DLD1 (cell line): ENCODE results near the gene RDH14.

Experiments
- in situ Hi-C: cut with HindIII; loops from 2 replicates; pipeline ENCODE4 v1.10.0; 2017; ENCODE audit warnings: low sequenced_read_pairs

RDH14 gene

GRCh38 chr2:18522484-18523146 is 37.8 kb downstream of the RDH14 start:
- in situ Hi-C loops: loop anchor here (25.0 kb wide), 2 partner anchors 110 to 840 kb away; partner anchors contain the start of gene OSR1

- in situ Hi-C loops: loop anchor here (25.0 kb wide), 2 partner anchors 108 to 842 kb away; partner anchors contain the start of gene OSR1
Observed at GRCh38 chr2:18520451-18521425, 39.7 kb downstream of the RDH14 start.

DNA sequence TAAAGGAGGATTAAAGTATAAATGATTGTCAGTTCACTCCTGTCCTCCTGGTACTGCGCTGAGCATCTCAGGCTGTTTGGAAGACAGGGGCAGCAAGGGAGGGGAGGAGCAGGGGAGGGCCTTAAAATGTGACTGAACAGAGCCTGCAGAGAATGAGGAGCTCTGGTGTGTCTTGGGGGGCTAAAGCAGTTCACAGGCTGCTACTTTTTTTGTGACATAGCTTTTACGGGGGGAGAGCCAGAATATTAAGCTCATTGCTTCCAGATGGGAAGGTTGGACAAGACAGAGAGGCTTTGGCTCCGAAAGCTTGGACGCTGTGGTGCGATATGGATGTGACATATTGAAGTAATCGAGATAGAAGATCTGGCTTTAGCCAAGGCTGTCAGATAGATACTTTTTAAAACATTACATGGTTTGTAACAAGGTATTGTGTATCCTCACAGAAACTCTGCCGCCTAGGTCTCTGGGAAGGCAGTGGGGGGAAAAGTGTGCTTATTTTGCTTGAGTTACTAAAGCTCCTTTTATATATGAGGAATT is 40.5 kb downstream of the RDH14 start:
- in situ Hi-C loops: loop anchor here (25.0 kb wide), 2 partner anchors 108 to 842 kb away; partner anchors contain the start of gene OSR1

GRCh38 chr2:18518116-18519111 is 42.0 kb downstream of the RDH14 start:
- in situ Hi-C loops: loop anchor here (25.0 kb wide), 2 partner anchors 106 to 844 kb away; partner anchors contain the start of gene OSR1

DNA sequence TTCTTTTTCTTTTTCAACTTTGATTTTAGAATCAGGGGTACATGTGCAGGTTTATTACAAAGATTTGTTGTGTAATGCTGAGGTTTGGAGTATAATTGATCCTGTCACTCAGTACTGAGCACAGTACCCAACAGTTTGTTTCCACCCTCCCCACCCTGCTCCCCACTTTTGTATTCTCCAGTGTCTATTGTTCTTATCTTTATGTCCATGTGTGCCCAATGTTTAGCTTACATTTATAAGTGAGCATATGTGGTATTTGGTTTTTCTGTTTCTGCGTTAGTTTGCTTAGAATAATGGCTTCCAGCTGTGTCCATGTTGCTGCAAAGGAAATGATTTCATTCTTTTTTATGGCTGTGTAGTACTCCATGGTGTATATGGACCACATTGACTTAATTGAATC is 43.1 kb downstream of the RDH14 start:
- in situ Hi-C loops: loop anchor here (25.0 kb wide), 2 partner anchors 105 to 845 kb away; partner anchors contain the start of gene OSR1

- in situ Hi-C loops: loop anchor here (25.0 kb wide), 2 partner anchors 104 to 846 kb away; partner anchors contain the start of gene OSR1
Observed at GRCh38 chr2:18516112-18516511, 44.3 kb downstream of the RDH14 start.

DNA sequence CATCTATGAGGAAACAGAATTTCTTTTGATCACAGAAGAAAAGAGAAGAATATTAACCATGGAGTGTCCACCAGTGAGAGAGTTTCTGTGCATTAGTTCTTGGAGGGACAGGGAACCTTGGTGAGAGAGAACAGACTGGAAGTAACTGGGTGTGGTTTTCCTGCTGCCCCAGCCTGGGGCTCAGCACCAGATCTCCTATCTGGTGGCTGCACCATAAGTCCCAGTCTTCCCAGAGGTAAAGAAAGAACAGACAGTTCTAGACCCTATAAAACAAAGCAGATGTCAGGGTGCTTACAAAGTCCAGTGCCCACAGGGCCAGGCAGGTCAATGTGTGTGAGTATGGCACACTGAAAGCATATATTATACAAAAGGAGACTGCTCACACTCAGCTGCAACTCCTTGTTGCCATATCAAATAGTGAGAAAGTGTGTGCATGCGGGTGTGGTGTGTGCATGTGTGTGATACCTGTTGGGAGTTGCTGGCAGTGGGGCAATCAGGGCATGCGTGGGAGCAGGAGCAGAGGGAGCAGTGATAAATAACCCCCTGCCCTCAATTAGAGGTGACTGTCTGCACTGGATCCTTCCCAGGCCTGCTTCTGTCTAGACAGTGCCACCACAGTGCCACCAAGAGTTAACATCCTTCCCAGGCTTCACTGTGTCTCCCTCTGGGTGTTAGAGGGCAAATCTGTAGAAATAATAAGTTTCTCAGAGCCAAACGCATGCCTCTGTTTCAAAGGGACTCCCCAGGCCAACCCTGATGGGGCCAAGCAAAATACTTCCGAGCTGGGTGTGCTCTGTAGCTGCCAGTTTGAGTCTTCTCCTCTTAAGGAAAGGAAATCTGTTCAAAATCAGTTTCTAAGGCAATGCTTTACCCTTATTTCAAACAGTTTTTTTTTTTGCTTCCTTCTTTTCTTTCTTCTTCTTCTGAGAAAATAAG is 45.7 kb downstream of the RDH14 start:
- in situ Hi-C loops: loop anchor here (25.0 kb wide), 2 partner anchors 102 to 848 kb away; partner anchors contain the start of gene OSR1

- in situ Hi-C loops: loop anchor here (25.0 kb wide), 2 partner anchors 98 to 852 kb away; partner anchors contain the start of gene OSR1
Observed at GRCh38 chr2:18510775-18511174, 49.7 kb downstream of the RDH14 start.

GRCh38 chr2:18506883-18507509 is 53.5 kb downstream of the RDH14 start:
- in situ Hi-C loops: loop anchor here (25.0 kb wide), 2 partner anchors 95 to 855 kb away; partner anchors contain the start of gene OSR1

- in situ Hi-C loops: loop anchor here (25.0 kb wide), 2 partner anchors 94 to 856 kb away; partner anchors contain the start of gene OSR1
Observed at GRCh38 chr2:18505703-18506341, 54.6 kb downstream of the RDH14 start.
